ENCODE results near the gene GFRA1. TPM values are rescaled to one million over a fixed set of nuclear protein-coding genes. Genes with fewer than 3 reads are reported as not detected.

Gene GFRA1
- total and polyA plus RNA-seq, 7 donors, result under 0.01 to 115 (median 38.9) TPM

DNA sequence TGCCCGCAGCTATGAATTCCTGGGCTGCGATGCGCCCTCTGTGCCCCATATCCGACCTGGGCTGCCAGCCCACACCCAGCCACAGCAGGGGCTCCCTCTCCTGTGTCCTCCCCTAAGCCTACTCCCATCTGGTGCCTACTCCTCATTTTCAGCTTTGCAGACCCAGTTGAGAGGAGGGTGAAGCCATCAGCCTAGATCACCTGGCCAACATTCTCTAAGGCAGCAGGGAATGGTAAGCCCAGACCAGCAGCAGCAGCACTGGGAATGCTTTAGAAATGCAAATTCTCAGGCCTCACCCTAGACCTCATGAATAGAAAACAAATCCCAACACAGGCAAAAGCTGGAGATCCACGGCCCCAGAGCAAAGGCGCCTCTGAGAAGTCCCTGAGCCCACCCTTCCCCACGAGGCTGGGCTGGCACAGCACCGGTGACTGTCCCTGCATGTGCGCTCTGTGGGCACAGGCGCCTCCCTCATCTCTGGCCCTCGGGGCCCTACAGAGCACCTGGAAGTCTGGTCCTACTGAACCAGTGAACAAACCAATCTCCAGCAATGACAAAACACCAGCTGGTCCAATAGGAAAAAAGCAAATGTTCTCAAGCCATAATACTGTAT lies 161.4 kb downstream of the GFRA1 start:
- TF ChIP-seq POLR2AphosphoS5 (IDR thresholded peaks at IDR 0.05) (no peak), EP300 (IDR thresholded peaks at IDR 0.05) (no peak), POLR2A (IDR thresholded peaks at IDR 0.05) (no peak)
- TF ChIP-seq, protein P1, sequence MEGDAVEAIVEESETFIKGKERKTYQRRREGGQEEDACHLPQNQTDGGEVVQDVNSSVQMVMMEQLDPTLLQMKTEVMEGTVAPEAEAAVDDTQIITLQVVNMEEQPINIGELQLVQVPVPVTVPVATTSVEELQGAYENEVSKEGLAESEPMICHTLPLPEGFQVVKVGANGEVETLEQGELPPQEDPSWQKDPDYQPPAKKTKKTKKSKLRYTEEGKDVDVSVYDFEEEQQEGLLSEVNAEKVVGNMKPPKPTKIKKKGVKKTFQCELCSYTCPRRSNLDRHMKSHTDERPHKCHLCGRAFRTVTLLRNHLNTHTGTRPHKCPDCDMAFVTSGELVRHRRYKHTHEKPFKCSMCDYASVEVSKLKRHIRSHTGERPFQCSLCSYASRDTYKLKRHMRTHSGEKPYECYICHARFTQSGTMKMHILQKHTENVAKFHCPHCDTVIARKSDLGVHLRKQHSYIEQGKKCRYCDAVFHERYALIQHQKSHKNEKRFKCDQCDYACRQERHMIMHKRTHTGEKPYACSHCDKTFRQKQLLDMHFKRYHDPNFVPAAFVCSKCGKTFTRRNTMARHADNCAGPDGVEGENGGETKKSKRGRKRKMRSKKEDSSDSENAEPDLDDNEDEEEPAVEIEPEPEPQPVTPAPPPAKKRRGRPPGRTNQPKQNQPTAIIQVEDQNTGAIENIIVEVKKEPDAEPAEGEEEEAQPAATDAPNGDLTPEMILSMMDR (IDR thresholded peaks at IDR 0.05), result no peak
- Histone ChIP-seq H3K36me3 (no peaks in the 10 kb centered on the region), H3K4me1 (no peaks in the 10 kb centered on the region), H3K9me3 (no peaks in the 10 kb centered on the region), H3K27me3 (no peaks in the 10 kb centered on the region), H3K4me3 (no peak overlapping the region), H3K27ac (no peak overlapping the region)
- intact Hi-C loops (cut with DNase I), result no loop called here
- DNase-seq, result no peak
- WGBS, 2 donors, result 71 to 81% methylated on average over 11 of the region's 11 CpGs

DNA sequence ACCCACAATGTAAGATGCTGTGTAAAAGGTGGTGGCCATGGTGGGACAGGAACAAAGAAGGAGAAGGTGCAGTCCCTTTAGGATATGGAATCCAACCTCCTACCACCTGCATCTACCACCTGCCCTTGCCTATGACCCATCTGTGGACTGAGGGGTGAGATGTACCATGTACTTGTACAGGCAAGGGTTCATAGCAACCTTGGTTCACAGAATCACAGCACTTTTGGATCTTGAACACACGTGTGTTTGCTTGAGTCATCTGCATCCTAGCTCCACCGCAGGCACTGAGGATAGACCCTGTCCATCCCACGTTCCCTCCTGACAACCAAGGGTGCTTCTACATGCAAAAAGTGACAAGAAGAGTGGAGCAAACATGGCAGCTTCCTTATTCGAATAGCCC lies 162.3 kb downstream of the GFRA1 start:
- Histone ChIP-seq H3K27me3 (no peaks in the 10 kb centered on the region), H3K9me3 (no peaks in the 10 kb centered on the region), H3K27ac (no peak overlapping the region), H3K36me3 (no peaks in the 10 kb centered on the region), H3K4me3 (no peak overlapping the region), H3K4me1 (no peaks in the 10 kb centered on the region)
- intact Hi-C loops (cut with DNase I), result no loop called here
- no peak for DNase-seq
- no peak for TF ChIP-seq POLR2AphosphoS5 (IDR thresholded peaks at IDR 0.05)
- no peak for TF ChIP-seq EP300 (IDR thresholded peaks at IDR 0.05)
- TF ChIP-seq, protein P1 (IDR thresholded peaks at IDR 0.05), result no peak
- 64 to 85% methylated on average over 4 of the region's 4 CpGs for WGBS, 2 donors

DNA sequence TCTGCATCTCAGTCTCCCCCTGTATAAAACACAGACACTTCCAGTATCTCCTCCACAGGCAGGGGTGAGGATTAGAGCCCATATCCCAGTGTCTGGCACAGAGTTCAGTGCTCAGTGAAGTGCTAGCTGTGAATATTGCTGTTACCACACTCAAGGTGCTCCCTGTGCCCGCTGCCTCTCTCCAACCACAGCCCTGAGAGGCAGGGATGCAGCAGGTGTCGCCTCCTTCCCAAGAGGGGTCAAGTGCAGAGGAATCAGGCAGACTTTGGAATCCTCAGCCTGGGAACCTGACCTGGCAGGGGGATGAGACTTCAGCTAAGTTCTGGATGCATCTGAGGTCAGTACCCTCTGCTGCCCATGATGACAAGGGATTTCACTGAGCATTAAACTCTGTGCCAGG lies 163.1 kb downstream of the GFRA1 start:
- intact Hi-C loops (cut with DNase I), result no loop called here
- no peak overlapping the region for H3K4me3 ChIP-seq
- no peak for TF ChIP-seq EP300 (IDR thresholded peaks at IDR 0.05)
- TF ChIP-seq POLR2A (IDR thresholded peaks at IDR 0.05), result no peak
- no peak for TF ChIP-seq POLR2AphosphoS5 (IDR thresholded peaks at IDR 0.05)
- TF ChIP-seq, protein P1 (IDR thresholded peaks at IDR 0.05), result no peak
- no peaks in the 10 kb centered on the region for H3K27me3 ChIP-seq
- H3K9me3 ChIP-seq, result no peaks in the 10 kb centered on the region
- no peaks in the 10 kb centered on the region for H3K36me3 ChIP-seq
- no peak for DNase-seq
- no peaks in the 10 kb centered on the region for H3K4me1 ChIP-seq
- WGBS, 2 donors, result 64 to 87% methylated on average over 2 of the region's 2 CpGs
- no peak overlapping the region for H3K27ac ChIP-seq

DNA sequence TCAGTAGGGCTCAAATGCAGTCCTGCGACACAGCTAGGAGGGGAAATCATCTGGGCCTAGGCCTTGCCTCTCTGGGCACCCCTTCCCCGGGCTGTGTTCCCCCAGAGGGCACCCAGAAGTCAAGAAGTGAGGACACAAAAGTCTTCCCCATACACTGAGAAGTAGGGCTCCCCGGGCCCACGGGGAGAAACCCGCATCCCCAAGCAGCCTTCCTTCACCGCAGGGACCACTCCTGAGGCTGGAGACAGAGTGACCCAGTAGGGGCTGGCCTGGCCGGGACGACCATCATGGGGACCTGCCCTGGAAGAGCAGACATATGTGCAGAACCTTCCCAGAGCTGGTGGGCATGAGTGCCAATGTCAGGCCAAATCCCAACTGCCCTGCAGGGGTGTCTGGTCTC lies 163.5 kb downstream of the GFRA1 start:
- peaks cover 0 to 1% (median 0%) of the 10 kb centered on the region in 4 donors for H3K4me1 ChIP-seq
- no peaks in the 10 kb centered on the region for H3K9me3 ChIP-seq
- no peak for TF ChIP-seq EP300 (IDR thresholded peaks at IDR 0.05)
- DNase-seq, result no peak
- intact Hi-C loops (cut with DNase I), result no loop called here
- H3K36me3 ChIP-seq, result no peaks in the 10 kb centered on the region
- 89 to 93% methylated on average over 8 of the region's 8 CpGs for WGBS, 2 donors
- H3K27me3 ChIP-seq, result no peaks in the 10 kb centered on the region
- no peak overlapping the region for H3K27ac ChIP-seq
- H3K4me3 ChIP-seq, result no peak overlapping the region

DNA sequence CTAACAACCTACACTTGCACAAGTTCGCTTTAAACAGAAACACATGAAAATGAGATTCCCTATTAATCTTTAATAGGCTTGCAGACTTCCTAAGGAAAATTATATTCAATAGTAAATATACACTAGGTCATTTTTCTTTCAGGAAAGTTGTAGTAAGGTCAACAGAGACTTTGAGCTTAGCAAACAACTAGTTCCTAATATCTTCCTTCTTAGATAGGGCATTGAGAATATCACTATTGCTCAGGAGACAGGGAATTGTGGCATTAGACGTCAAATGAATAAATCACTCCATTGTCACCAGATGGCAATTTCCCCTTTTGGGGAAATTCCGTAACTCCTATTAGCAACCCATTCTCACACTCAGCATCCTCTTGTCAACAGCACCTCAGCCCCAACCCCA lies 164.9 kb downstream of the GFRA1 start:
- H3K9me3 ChIP-seq, result no peaks in the 10 kb centered on the region
- peaks cover 0 to 13% (median 1%) of the 10 kb centered on the region in 4 donors for H3K4me1 ChIP-seq
- no peaks in the 10 kb centered on the region for H3K27me3 ChIP-seq
- H3K4me3 ChIP-seq, result no peak overlapping the region
- no peak for DNase-seq
- H3K27ac ChIP-seq, result no peak overlapping the region
- intact Hi-C loops (cut with DNase I), result no loop called here
- TF ChIP-seq EP300 (IDR thresholded peaks at IDR 0.05) (no peak), POLR2AphosphoS5 (IDR thresholded peaks at IDR 0.05) (no peak), POLR2A (IDR thresholded peaks at IDR 0.05) (no peak)
- TF ChIP-seq, protein P1 (IDR thresholded peaks at IDR 0.05), result no peak
- 22 to 44% methylated on average over 3 of the region's 3 CpGs for WGBS, 2 donors
- H3K36me3 ChIP-seq, result no peaks in the 10 kb centered on the region
